Measurements from ENCODE around the gene LTC4S. TPM values are rescaled to one million over a fixed set of nuclear protein-coding genes. Genes with fewer than 3 reads are reported as not detected.

LTC4S gene
- total and polyA plus RNA-seq, 2 experiments from 2014 or later = 5.8 to 10.1 TPM

DNA sequence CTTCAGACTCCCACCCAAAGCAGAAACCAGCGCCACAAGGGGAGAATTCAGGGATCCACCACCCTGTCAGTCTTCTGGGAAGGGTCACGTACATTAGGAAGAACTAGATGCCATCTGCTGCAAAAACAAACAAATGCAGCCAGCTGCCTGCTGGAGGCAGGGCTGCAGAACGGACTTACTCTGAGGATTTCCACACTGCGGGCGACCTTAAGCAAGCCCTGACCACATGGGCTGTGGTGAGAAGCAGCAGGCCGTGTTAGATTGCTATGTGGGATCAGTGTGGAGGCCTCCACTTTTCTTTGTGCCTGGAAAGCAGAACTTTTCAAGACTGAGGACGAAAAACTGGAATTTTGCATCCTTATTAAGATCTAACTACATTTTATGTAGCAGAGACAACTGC, 13.4 kb upstream of the LTC4S start (continued):
- TF ChIP-seq, protein P1, sequence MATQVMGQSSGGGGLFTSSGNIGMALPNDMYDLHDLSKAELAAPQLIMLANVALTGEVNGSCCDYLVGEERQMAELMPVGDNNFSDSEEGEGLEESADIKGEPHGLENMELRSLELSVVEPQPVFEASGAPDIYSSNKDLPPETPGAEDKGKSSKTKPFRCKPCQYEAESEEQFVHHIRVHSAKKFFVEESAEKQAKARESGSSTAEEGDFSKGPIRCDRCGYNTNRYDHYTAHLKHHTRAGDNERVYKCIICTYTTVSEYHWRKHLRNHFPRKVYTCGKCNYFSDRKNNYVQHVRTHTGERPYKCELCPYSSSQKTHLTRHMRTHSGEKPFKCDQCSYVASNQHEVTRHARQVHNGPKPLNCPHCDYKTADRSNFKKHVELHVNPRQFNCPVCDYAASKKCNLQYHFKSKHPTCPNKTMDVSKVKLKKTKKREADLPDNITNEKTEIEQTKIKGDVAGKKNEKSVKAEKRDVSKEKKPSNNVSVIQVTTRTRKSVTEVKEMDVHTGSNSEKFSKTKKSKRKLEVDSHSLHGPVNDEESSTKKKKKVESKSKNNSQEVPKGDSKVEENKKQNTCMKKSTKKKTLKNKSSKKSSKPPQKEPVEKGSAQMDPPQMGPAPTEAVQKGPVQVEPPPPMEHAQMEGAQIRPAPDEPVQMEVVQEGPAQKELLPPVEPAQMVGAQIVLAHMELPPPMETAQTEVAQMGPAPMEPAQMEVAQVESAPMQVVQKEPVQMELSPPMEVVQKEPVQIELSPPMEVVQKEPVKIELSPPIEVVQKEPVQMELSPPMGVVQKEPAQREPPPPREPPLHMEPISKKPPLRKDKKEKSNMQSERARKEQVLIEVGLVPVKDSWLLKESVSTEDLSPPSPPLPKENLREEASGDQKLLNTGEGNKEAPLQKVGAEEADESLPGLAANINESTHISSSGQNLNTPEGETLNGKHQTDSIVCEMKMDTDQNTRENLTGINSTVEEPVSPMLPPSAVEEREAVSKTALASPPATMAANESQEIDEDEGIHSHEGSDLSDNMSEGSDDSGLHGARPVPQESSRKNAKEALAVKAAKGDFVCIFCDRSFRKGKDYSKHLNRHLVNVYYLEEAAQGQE (IDR thresholded peaks at IDR 0.05; ENCODE audit: unreplicated experiment) = no peak

DNA sequence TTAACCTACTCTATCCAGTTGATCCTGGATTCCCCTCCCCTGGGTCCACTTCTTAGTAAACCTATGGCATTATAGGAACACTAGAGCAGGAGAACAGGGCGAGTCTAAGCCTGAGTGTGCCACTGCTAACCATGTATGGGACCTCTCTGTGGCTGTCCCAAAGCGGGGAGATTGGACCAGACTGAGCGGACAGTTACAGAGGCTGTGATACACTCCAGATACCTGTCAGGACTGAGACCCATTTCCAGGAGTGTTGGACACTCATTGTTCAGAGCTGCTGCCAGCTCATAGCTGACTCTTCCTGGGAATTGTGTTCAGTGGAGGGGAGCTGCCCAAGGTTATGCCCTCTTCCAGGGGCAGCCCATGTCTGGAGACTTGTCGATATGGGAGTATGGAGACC, 11.9 kb upstream of the LTC4S start:
- H3K9me2 ChIP-seq (ENCODE audit: insufficient read depth) = no peaks in the 10 kb centered on the region
- DNase-seq (ENCODE audit: low spot score) = no peak
- H3K27ac ChIP-seq (ENCODE audit: low read depth) = no peak overlapping the region
- no peak overlapping the region for H3K4me2 ChIP-seq
- no peaks in the 10 kb centered on the region for H3K79me2 ChIP-seq (replicated peaks; ENCODE audit: insufficient read depth)
- Mint-ChIP-seq H3K4me1 (no peaks in the 10 kb centered on the region), H3K9me3 (no peaks in the 10 kb centered on the region), H3K4me3 (no peak overlapping the region), H3K27ac (no peak overlapping the region), H3K27me3 (ENCODE audit: insufficient read depth, low read depth, poor library complexity) (peaks cover 4% of the 10 kb centered on the region), H3K36me3 (ENCODE audit: low read depth) (peaks cover 27% of the 10 kb centered on the region)
- H3K27me3 ChIP-seq (ENCODE audit: insufficient read depth) = no peaks in the 10 kb centered on the region
- no peak overlapping the region for H3K4me3 ChIP-seq
- H4K20me1 ChIP-seq (replicated peaks; ENCODE audit: insufficient read depth) = peaks cover 10% of the 10 kb centered on the region
- peaks cover 3% of the 10 kb centered on the region; the same call in 1 of the 2 replicates for H3F3A ChIP-seq (replicated peaks; ENCODE audit: low read depth)
- TF ChIP-seq POLR2AphosphoS5 (IDR thresholded peaks at IDR 0.05; ENCODE audit: low read depth) = no peak
- TF ChIP-seq, protein P2, sequence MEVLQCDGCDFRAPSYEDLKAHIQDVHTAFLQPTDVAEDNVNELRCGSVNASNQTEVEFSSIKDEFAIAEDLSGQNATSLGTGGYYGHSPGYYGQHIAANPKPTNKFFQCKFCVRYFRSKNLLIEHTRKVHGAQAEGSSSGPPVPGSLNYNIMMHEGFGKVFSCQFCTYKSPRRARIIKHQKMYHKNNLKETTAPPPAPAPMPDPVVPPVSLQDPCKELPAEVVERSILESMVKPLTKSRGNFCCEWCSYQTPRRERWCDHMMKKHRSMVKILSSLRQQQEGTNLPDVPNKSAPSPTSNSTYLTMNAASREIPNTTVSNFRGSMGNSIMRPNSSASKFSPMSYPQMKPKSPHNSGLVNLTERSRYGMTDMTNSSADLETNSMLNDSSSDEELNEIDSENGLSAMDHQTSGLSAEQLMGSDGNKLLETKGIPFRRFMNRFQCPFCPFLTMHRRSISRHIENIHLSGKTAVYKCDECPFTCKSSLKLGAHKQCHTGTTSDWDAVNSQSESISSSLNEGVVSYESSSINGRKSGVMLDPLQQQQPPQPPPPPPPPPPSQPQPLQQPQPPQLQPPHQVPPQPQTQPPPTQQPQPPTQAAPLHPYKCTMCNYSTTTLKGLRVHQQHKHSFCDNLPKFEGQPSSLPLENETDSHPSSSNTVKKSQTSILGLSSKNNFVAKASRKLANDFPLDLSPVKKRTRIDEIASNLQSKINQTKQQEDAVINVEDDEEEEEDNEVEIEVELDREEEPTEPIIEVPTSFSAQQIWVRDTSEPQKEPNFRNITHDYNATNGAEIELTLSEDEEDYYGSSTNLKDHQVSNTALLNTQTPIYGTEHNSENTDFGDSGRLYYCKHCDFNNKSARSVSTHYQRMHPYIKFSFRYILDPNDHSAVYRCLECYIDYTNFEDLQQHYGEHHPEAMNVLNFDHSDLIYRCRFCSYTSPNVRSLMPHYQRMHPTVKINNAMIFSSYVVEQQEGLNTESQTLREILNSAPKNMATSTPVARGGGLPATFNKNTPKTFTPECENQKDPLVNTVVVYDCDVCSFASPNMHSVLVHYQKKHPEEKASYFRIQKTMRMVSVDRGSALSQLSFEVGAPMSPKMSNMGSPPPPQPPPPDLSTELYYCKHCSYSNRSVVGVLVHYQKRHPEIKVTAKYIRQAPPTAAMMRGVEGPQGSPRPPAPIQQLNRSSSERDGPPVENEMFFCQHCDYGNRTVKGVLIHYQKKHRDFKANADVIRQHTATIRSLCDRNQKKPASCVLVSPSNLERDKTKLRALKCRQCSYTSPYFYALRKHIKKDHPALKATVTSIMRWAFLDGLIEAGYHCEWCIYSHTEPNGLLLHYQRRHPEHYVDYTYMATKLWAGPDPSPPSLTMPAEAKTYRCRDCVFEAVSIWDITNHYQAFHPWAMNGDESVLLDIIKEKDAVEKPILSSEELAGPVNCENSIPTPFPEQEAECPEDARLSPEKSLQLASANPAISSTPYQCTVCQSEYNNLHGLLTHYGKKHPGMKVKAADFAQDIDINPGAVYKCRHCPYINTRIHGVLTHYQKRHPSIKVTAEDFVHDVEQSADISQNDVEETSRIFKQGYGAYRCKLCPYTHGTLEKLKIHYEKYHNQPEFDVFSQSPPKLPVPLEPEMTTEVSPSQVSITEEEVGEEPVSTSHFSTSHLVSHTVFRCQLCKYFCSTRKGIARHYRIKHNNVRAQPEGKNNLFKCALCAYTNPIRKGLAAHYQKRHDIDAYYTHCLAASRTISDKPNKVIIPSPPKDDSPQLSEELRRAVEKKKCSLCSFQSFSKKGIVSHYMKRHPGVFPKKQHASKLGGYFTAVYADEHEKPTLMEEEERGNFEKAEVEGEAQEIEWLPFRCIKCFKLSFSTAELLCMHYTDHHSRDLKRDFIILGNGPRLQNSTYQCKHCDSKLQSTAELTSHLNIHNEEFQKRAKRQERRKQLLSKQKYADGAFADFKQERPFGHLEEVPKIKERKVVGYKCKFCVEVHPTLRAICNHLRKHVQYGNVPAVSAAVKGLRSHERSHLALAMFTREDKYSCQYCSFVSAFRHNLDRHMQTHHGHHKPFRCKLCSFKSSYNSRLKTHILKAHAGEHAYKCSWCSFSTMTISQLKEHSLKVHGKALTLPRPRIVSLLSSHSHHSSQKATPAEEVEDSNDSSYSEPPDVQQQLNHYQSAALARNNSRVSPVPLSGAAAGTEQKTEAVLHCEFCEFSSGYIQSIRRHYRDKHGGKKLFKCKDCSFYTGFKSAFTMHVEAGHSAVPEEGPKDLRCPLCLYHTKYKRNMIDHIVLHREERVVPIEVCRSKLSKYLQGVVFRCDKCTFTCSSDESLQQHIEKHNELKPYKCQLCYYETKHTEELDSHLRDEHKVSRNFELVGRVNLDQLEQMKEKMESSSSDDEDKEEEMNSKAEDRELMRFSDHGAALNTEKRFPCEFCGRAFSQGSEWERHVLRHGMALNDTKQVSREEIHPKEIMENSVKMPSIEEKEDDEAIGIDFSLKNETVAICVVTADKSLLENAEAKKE (CRISPR knock-in tag; IDR thresholded peaks at IDR 0.05) = no peak
- TF ChIP-seq ZNF331 (CRISPR knock-in tag; IDR thresholded peaks at IDR 0.05; ENCODE audit: low read depth) = no peak
- TF ChIP-seq EZH2 (IDR thresholded peaks at IDR 0.05; ENCODE audit: low read depth, unreplicated experiment) = no peak
- H3K36me3 ChIP-seq (ENCODE audit: insufficient read depth) = 0 out of 2 replicates have a peak, but pooled peaks cover 6% of the 10 kb centered on the region
- no peaks in the 10 kb centered on the region for H3K4me1 ChIP-seq (ENCODE audit: insufficient read depth)
- ATAC-seq = no peak
- H2AFZ ChIP-seq = no peak overlapping the region
